ENCODE data around the gene STPG3. TPM values are rescaled to one million over a fixed set of nuclear protein-coding genes. Genes with fewer than 3 reads are reported as not detected.

STPG3 gene
- total and polyA plus RNA-seq, 4 donors, result not detected

DNA sequence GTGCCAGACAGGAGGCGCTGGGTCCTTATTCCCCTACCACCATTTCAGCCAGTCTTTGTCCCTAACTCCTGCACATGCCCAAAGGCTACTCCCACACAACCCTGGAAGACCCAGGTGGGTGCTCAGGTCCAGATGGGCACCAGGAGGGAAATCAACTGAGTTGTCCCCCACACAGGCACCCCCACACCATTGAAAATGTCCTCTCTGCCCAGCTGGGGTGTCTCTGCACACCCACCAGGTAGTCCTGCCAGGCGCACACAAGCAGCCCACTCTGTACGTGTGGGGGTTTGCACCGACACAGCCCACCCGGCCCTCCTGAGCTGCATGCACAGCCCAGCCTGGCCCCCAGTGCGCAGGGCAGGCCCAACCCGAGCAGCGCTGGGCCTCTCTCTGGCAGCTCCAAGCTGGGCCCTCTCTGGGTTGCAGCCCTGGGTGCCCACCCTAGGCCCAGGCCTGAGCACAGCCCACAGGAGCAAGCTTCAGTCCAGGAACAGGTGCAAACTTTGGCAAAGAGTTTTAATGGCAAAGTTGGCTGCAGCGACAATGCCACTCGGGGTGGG lies 31.2 kb upstream of the STPG3 start:
- no peak overlapping the region for H3K4me3 ChIP-seq (ENCODE audit: low read depth in 1 of 3, low read length in 3 of 3)
- 96% methylated on average over 10 of the region's 10 CpGs for WGBS

GRCh38 chr9:137220317-137221094 lies 30.6 kb upstream of the STPG3 start:
- Histone ChIP-seq H3K4me1 (ENCODE audit: control insufficient read depth in 4 of 4, insufficient read depth in 4 of 4, low read length in 3 of 4) (peaks cover 10 to 30% (median 19%) of the 10 kb centered on the region in 4 donors), H3K4me3 (ENCODE audit: low read depth in 1 of 3, low read length in 3 of 3) (no peak overlapping the region), H3K9ac (ENCODE audit: low read depth in 1 of 2, low read length in 2 of 2) (no peak overlapping the region), H3K9me3 (ENCODE audit: control insufficient read depth in 4 of 4, low read length in 3 of 4) (no peaks in the 10 kb centered on the region), H3K36me3 (ENCODE audit: control insufficient read depth in 4 of 4, insufficient read depth in 3 of 4, low read depth in 1 of 4, low read length in 3 of 4) (peaks cover 0 to 3% (median under 1%) of the 10 kb centered on the region in 4 donors), H3K27ac (ENCODE audit: low read depth in 1 of 2, low read length in 2 of 2) (no peak overlapping the region), H3K27me3 (ENCODE audit: control insufficient read depth in 4 of 4, insufficient read depth in 4 of 4, low read length in 3 of 4) (no peaks in the 10 kb centered on the region)
- no peak for TF ChIP-seq SP1 (IDR thresholded peaks at IDR 0.05)
- TF ChIP-seq RXRA (IDR thresholded peaks at IDR 0.05), result no peak
- TF ChIP-seq YY1 (IDR thresholded peaks at IDR 0.05), result no peak
- TF ChIP-seq, protein P1, sequence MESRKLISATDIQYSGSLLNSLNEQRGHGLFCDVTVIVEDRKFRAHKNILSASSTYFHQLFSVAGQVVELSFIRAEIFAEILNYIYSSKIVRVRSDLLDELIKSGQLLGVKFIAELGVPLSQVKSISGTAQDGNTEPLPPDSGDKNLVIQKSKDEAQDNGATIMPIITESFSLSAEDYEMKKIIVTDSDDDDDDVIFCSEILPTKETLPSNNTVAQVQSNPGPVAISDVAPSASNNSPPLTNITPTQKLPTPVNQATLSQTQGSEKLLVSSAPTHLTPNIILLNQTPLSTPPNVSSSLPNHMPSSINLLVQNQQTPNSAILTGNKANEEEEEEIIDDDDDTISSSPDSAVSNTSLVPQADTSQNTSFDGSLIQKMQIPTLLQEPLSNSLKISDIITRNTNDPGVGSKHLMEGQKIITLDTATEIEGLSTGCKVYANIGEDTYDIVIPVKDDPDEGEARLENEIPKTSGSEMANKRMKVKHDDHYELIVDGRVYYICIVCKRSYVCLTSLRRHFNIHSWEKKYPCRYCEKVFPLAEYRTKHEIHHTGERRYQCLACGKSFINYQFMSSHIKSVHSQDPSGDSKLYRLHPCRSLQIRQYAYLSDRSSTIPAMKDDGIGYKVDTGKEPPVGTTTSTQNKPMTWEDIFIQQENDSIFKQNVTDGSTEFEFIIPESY (IDR thresholded peaks at IDR 0.05), result no peak
- no peak for TF ChIP-seq HNF4A (conservative IDR thresholded peaks at IDR 0.05)
- TF ChIP-seq TAF1 (conservative IDR thresholded peaks at IDR 0.05), result no peak
- no peak for TF ChIP-seq FOXA2 (IDR thresholded peaks at IDR 0.05)
- no peak for TF ChIP-seq FOXA1 (IDR thresholded peaks at IDR 0.05)
- TF ChIP-seq NR2F2 (IDR thresholded peaks at IDR 0.05), result no peak
- no peak for TF ChIP-seq EGR1 (IDR thresholded peaks at IDR 0.05; ENCODE audit: low read depth in 2 of 2)
- TF ChIP-seq ATF3 (IDR thresholded peaks at IDR 0.05), result no peak
- no peak for TF ChIP-seq JUND (IDR thresholded peaks at IDR 0.05)
- TF ChIP-seq GABPA (IDR thresholded peaks at IDR 0.05 in 1 of 2, conservative IDR thresholded peaks at IDR 0.05 in 1 of 2), result no peak
- DNase-seq (ENCODE audit: low spot score), result no peak
- WGBS, result 97% methylated on average over 52 of the region's 52 CpGs

More for the DNA sequence above, 31.2 kb upstream of the STPG3 start:
- no peak for TF ChIP-seq GABPA (IDR thresholded peaks at IDR 0.05 in 1 of 2, conservative IDR thresholded peaks at IDR 0.05 in 1 of 2)
- no peak for TF ChIP-seq TAF1 (conservative IDR thresholded peaks at IDR 0.05)
- no peak for TF ChIP-seq FOXA2 (IDR thresholded peaks at IDR 0.05)
- no peak for TF ChIP-seq RXRA (IDR thresholded peaks at IDR 0.05)
- TF ChIP-seq SP1 (IDR thresholded peaks at IDR 0.05), result no peak
- no peak for TF ChIP-seq YY1 (IDR thresholded peaks at IDR 0.05)
- Histone ChIP-seq H3K9me3 (ENCODE audit: control insufficient read depth in 4 of 4, low read length in 3 of 4) (no peaks in the 10 kb centered on the region), H3K27ac (ENCODE audit: low read depth in 1 of 2, low read length in 2 of 2) (no peak overlapping the region), H3K9ac (ENCODE audit: low read depth in 1 of 2, low read length in 2 of 2) (no peak overlapping the region), H3K4me1 (ENCODE audit: control insufficient read depth in 4 of 4, insufficient read depth in 4 of 4, low read length in 3 of 4) (peaks cover 10 to 30% (median 19%) of the 10 kb centered on the region in 4 donors), H3K36me3 (ENCODE audit: control insufficient read depth in 4 of 4, insufficient read depth in 3 of 4, low read depth in 1 of 4, low read length in 3 of 4) (peaks cover 0 to 4% (median under 1%) of the 10 kb centered on the region in 4 donors), H3K27me3 (ENCODE audit: control insufficient read depth in 4 of 4, insufficient read depth in 4 of 4, low read length in 3 of 4) (no peaks in the 10 kb centered on the region)
- no peak for DNase-seq (ENCODE audit: low spot score)

DNA sequence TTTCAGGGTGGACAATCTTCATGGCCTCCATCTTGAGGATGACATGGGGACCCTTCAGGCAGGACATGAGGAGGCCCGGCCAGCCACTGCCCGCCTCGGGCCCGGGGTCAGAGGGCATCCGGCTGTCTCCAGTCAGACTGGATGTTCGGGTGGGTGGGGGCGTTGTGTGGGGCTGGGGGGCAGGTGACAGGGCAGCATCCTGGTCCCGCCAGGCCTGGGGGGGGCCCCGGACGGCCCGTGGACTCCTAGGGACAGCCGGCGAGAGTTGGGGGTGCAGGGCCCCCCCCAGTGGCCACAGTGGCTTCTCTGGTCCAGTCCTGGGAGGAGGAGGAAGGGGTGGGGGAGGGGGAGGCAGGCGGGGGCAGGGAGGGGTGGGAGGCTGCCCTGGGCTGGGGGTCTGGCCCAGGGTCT lies 30.0 kb upstream of the STPG3 start:
- H3K9me3 ChIP-seq (ENCODE audit: control insufficient read depth in 4 of 4, low read length in 3 of 4), result no peaks in the 10 kb centered on the region
- peaks cover 10 to 30% (median 19%) of the 10 kb centered on the region in 4 donors for H3K4me1 ChIP-seq (ENCODE audit: control insufficient read depth in 4 of 4, insufficient read depth in 4 of 4, low read length in 3 of 4)
- 81% methylated on average over 14 of the region's 14 CpGs for WGBS
- DNase-seq (ENCODE audit: low spot score), result no peak
- H3K9ac ChIP-seq (ENCODE audit: low read depth in 1 of 2, low read length in 2 of 2), result no peak overlapping the region
- peak overlapping the region in 1 of 3 donors; percentile 86 for H3K4me3 ChIP-seq (ENCODE audit: low read depth in 1 of 3, low read length in 3 of 3)
- no peak overlapping the region for H3K27ac ChIP-seq (ENCODE audit: low read depth in 1 of 2, low read length in 2 of 2)
- H3K36me3 ChIP-seq (ENCODE audit: control insufficient read depth in 4 of 4, insufficient read depth in 3 of 4, low read depth in 1 of 4, low read length in 3 of 4), result no peaks in the 10 kb centered on the region
- no peaks in the 10 kb centered on the region for H3K27me3 ChIP-seq (ENCODE audit: control insufficient read depth in 4 of 4, insufficient read depth in 4 of 4, low read length in 3 of 4)
- TF ChIP-seq EGR1 (IDR thresholded peaks at IDR 0.05; ENCODE audit: low read depth in 2 of 2), result no peak
- TF ChIP-seq RXRA (IDR thresholded peaks at IDR 0.05), result no peak
- no peak for TF ChIP-seq FOXA2 (IDR thresholded peaks at IDR 0.05)
- TF ChIP-seq CTCF (IDR thresholded peaks at IDR 0.05; ENCODE audit: low read depth, low read length, missing input control), result no peak
- no peak for TF ChIP-seq RAD21 (IDR thresholded peaks at IDR 0.05)
- TF ChIP-seq REST (IDR thresholded peaks at IDR 0.05), result no peak
- no peak for TF ChIP-seq HNF4G (IDR thresholded peaks at IDR 0.05)
- TF ChIP-seq ATF3 (IDR thresholded peaks at IDR 0.05), result no peak
- no peak for TF ChIP-seq FOXA1 (IDR thresholded peaks at IDR 0.05)
- TF ChIP-seq GABPA (IDR thresholded peaks at IDR 0.05 in 1 of 2, conservative IDR thresholded peaks at IDR 0.05 in 1 of 2), result no peak
- no peak for TF ChIP-seq MAX (IDR thresholded peaks at IDR 0.05)

All from liver (tissue), 9 donors.